GM12891 (cell line): Measurements from ENCODE around the gene PCTP.

Source experiments
- PAX5 ChIP-seq: IDR thresholded peaks from 2 replicates; pipeline ENCODE4 v1.6.1; 2011; ENCODE audit warnings: low read length, moderate library complexity, mild to moderate bottlenecking; ENCODE audit not compliant: insufficient read depth, severe bottlenecking
- POLR2A ChIP-seq: IDR thresholded peaks from 2 replicates; pipeline ENCODE4 v1.6.1; 2011; ENCODE audit warnings: low read depth, low read length, control low read depth
- POLR2AphosphoS5 ChIP-seq: IDR thresholded peaks from 2 replicates; pipeline ENCODE4 v1.6.1; 2011; ENCODE audit warnings: low read depth, low read length, control low read depth
- POU2F2 ChIP-seq: IDR thresholded peaks from 2 replicates; pipeline ENCODE4 v1.6.1; 2011; ENCODE audit warnings: low read depth, mild to moderate bottlenecking, control low read depth, low read length, moderate library complexity
- SPI1 ChIP-seq: IDR thresholded peaks from 2 replicates; pipeline ENCODE4 v1.6.1; 2011; ENCODE audit warnings: low read depth, low read length, control low read depth
- TAF1 ChIP-seq: IDR thresholded peaks from 2 replicates; pipeline ENCODE4 v1.6.1; 2011; ENCODE audit warnings: low read depth, low read length, control low read depth

- TF ChIP-seq POLR2AphosphoS5 (no peak), TAF1 (no peak), POLR2A (no peak), POU2F2 (no peak), PAX5 (no peak), SPI1 (no peak)
These were observed 2.0 kb upstream of the PCTP start for GRCh38 chr17:55748841-55749240.
